Activated CD4-positive, alpha-beta memory T cell treated with anti-CD3 and anti-CD28 coated beads for 36 hours (primary cell): Measurements from ENCODE around the gene NCOR2. TPM values are rescaled to one million over a fixed set of nuclear protein-coding genes. Genes with fewer than 3 reads are reported as not detected.
"Not testable (repeated sequence)": the region's sequence is repeated elsewhere in the genome, so short reads cannot be mapped to it uniquely, and the experiment has no call there.

Experiments
- CTCF ChIA-PET: fragments of 350-600 bp; sonication (Branson Sonifier 250); formaldehyde crosslinking; loops from one replicate; lab custom pipeline; 2021; ENCODE audit warnings: antibody characterized with exemption, inconsistent platforms; lab: Charles Lee
- POLR2A ChIA-PET: fragments of 350-600 bp; sonication (Branson Sonifier 250); formaldehyde crosslinking; loops from one replicate; lab custom pipeline; 2021; ENCODE audit warnings: antibody characterized with exemption; lab: Charles Lee
- DNase-seq: peaks from one replicate; pipeline ENCODE4 v3.0.0-alpha.2; 2020
- H3K27ac Mint-ChIP-seq: one replicate; pipeline ENCODE4 v1.8.0; 2021; ENCODE audit warnings: mixed read lengths
- H3K27me3 Mint-ChIP-seq: one replicate; pipeline ENCODE4 v1.8.0; 2021; ENCODE audit warnings: mixed read lengths
- H3K36me3 Mint-ChIP-seq: one replicate; pipeline ENCODE4 v1.8.0; 2021; ENCODE audit warnings: mixed read lengths
- H3K4me1 Mint-ChIP-seq: one replicate; pipeline ENCODE4 v1.8.0; 2021; ENCODE audit warnings: low read depth, mixed read lengths
- H3K4me3 Mint-ChIP-seq: one replicate; pipeline ENCODE4 v1.8.0; 2021; ENCODE audit warnings: mild to moderate bottlenecking, mixed read lengths
- H3K9me3 Mint-ChIP-seq: one replicate; pipeline ENCODE4 v1.8.0; 2021; ENCODE audit warnings: mixed read lengths
- intact Hi-C: fragments of 100-400 bp; cut with micrococcal nuclease; formaldehyde crosslinking; loops from one replicate; pipeline ENCODE4 v1.15.1; 2023
- total RNA-seq, 2 experiments: library from RNA; stranded (reverse); gene quantifications; one replicate each; pipeline ENCODE4 v1.2.3, GENCODE V29; 2021

The NCOR2 gene
- total RNA-seq, 2 experiments from 2014 or later = 86.1 to 86.9 TPM

GRCh38 chr12:124594851-124595250, 27.4 kb upstream of the NCOR2 start:
- DNase-seq = no peak
- Mint-ChIP-seq H3K27me3 (peaks cover 22% of the 10 kb centered on the region), H3K4me1 (peaks cover 10% of the 10 kb centered on the region), H3K36me3 (no peaks in the 10 kb centered on the region), H3K4me3 (no peak overlapping the region), H3K9me3 (peaks cover 8% of the 10 kb centered on the region), H3K27ac (no peak overlapping the region)
- intact Hi-C loops = no loop called here
- POLR2A ChIA-PET = no interaction called here
- CTCF ChIA-PET = no interaction called here

DNA sequence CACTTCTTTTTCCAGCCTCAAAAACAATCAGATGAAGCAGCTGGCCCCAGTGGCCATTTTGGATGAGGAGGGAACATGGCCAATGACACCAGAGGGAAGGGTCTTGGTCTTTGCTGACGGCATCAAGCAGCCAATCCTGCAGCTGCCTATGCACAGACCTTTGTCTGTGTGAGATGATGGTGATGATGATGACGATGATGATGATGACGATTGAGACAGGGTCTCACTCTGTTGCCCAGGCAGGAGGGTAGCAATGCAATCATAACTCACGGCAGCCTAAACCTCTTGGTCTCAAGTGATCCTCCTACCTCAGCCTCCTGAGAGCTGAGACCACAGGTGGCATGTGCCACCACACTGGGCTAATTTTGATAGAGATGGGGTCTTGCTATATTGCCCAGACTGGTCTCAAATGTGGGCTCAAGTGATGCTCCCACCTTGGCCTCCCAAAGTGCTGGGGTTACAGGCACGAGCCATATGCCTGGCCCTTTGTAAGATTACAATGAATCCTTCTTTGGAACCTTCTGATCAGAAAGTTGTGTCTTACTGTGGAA, 26.5 kb upstream of the NCOR2 start:
- no peak for DNase-seq
- intact Hi-C loops = no loop called here
- peaks cover 21% of the 10 kb centered on the region for H3K27me3 Mint-ChIP-seq
- H3K36me3 Mint-ChIP-seq = no peaks in the 10 kb centered on the region
- no peak overlapping the region for H3K4me3 Mint-ChIP-seq
- peaks cover 11% of the 10 kb centered on the region for H3K4me1 Mint-ChIP-seq
- peaks cover 5% of the 10 kb centered on the region for H3K9me3 Mint-ChIP-seq
- CTCF ChIA-PET = no interaction called here
- no peak overlapping the region for H3K27ac Mint-ChIP-seq
- POLR2A ChIA-PET = no interaction called here

DNA sequence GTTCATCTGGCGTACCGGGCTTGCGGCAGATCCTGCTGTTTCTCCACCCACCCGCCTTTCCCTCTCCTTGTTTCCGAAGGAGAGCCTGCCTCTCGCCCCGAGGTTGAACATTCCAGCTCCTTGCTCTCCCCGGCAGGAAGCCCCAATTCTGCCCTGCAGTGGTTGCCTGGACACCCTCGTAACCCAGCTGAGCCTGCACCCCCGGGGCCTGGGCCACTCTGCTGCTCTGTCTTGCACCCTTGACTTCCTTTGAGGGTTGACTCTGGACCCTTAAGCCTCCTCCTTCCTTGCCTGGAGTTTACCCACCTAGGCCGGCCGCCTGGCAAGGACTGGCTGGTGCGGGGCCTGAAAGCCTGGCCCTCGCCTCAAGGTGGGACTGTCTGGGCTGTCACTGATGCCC, 25.8 kb upstream of the NCOR2 start:
- intact Hi-C loops = no loop called here
- no peak for DNase-seq
- H3K27ac Mint-ChIP-seq = no peak overlapping the region
- peaks cover 21% of the 10 kb centered on the region for H3K27me3 Mint-ChIP-seq
- no peaks in the 10 kb centered on the region for H3K36me3 Mint-ChIP-seq
- H3K4me1 Mint-ChIP-seq = peaks cover 12% of the 10 kb centered on the region
- ChIA-PET POLR2A (no interaction called here), CTCF (no interaction called here)
- peaks cover 5% of the 10 kb centered on the region for H3K9me3 Mint-ChIP-seq
- H3K4me3 Mint-ChIP-seq = no peak overlapping the region

- Mint-ChIP-seq H3K4me3 (no peak overlapping the region), H3K9me3 (peaks cover 5% of the 10 kb centered on the region), H3K36me3 (no peaks in the 10 kb centered on the region), H3K27me3 (peaks cover 19% of the 10 kb centered on the region), H3K27ac (no peak overlapping the region), H3K4me1 (peaks cover 12% of the 10 kb centered on the region)
- intact Hi-C loops = no loop called here
- POLR2A ChIA-PET = no interaction called here
- CTCF ChIA-PET = no interaction called here
- DNase-seq = no peak
Observed at GRCh38 chr12:124592481-124593160, 25.2 kb upstream of the NCOR2 start.

GRCh38 chr12:124592050-124592449, 24.6 kb upstream of the NCOR2 start:
- ChIA-PET CTCF (no interaction called here), POLR2A (no interaction called here)
- Mint-ChIP-seq H3K4me3 (no peak overlapping the region), H3K9me3 (peaks cover 5% of the 10 kb centered on the region), H3K4me1 (peaks cover 12% of the 10 kb centered on the region), H3K27me3 (peaks cover 15% of the 10 kb centered on the region), H3K36me3 (no peaks in the 10 kb centered on the region), H3K27ac (no peak overlapping the region)
- DNase-seq = no peak
- intact Hi-C loops = no loop called here

DNA sequence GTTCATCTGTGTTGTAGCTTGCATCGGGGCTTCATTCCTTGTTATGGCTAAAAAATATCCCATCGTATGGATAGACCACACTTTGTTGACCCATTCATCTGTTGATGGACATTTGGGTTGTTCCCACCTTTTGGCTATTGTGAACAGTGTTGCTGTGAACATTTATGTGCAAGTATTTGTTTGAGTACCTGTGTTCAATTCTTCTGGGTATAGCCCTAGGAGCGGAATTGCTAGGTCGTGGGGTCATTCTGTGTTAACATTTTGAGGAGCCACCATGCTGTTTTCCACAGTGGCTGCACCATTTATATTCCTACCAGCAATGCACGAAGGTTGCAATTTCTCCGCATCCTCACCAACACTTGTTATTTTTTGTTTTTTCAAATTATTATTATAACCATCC, 23.0 kb upstream of the NCOR2 start:
- peaks cover 5% of the 10 kb centered on the region for H3K9me3 Mint-ChIP-seq
- ChIA-PET POLR2A (interaction anchor here (0.6 kb wide), 1 partner anchor 30 kb away, joined by 3 read pairs; no protein-coding TSS in a partner anchor), CTCF (no interaction called here)
- DNase-seq = no peak
- H3K4me3 Mint-ChIP-seq = no peak overlapping the region
- H3K27ac Mint-ChIP-seq = no peak overlapping the region
- intact Hi-C loops = no loop called here
- H3K36me3 Mint-ChIP-seq = no peaks in the 10 kb centered on the region
- peaks cover 12% of the 10 kb centered on the region for H3K4me1 Mint-ChIP-seq
- H3K27me3 Mint-ChIP-seq = peaks cover 9% of the 10 kb centered on the region

DNA sequence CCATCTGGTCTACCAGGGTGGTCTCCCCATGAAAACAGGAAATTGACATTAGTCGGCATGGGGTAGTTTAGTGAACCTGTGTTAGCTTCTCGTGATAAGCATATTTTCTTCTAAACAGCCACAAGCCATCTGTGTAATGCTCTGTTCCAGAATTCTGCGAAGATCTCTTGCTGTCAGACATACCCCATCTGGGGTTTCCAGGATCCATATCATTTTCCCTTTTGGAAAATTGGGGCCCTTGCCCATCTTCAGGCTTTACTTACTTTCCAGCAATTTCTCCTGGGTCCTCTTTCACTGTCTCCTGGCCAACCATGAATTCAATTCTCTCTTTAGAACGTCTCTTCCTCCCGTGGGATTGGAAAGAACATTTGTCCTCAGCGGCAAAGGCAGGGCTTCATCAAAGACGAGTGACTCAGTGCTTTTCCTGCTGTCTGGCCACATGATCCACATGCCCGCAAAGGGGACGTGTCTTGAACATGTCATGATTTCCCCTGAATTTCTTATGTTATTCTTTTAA, 21.4 kb upstream of the NCOR2 start:
- peaks cover 12% of the 10 kb centered on the region for H3K4me1 Mint-ChIP-seq
- DNase-seq = peak; percentile 60
- peaks cover 9% of the 10 kb centered on the region for H3K27me3 Mint-ChIP-seq
- CTCF ChIA-PET = no interaction called here
- POLR2A ChIA-PET = no interaction called here
- H3K9me3 Mint-ChIP-seq = peaks cover 5% of the 10 kb centered on the region
- H3K4me3 Mint-ChIP-seq = no peak overlapping the region
- H3K36me3 Mint-ChIP-seq = no peaks in the 10 kb centered on the region
- intact Hi-C loops = no loop called here
- no peak overlapping the region for H3K27ac Mint-ChIP-seq

- Mint-ChIP-seq H3K4me1 (peaks cover 12% of the 10 kb centered on the region), H3K4me3 (no peak overlapping the region), H3K36me3 (no peaks in the 10 kb centered on the region), H3K27me3 (peaks cover 6% of the 10 kb centered on the region), H3K9me3 (peaks cover 5% of the 10 kb centered on the region), H3K27ac (no peak overlapping the region)
- no peak for DNase-seq
- ChIA-PET POLR2A (no interaction called here), CTCF (interaction anchor here (0.9 kb wide), 1 partner anchor 178 kb away, joined by 4 read pairs; no protein-coding TSS in a partner anchor)
- intact Hi-C loops = no loop called here
Observed at GRCh38 chr12:124588018-124588634, 20.7 kb upstream of the NCOR2 start.

DNA sequence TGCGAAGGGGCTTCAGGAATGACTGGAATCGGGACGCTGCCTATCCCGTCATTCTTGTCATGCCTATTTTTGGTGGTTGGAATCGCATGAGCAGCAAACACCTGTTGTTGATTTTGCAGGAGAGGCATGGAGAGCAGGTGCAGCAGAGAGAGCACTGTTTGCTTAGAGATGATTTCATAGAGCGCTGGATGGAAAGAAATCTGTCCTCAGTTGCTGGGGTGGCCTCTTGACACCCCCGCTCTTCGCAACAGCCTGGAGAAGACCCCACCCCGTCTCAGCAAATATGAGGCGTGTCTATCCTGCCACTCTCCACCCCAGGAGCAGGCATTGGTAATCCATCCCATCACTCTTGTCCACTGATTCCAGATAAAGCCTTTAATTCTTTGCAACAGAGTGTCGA, 19.3 kb upstream of the NCOR2 start:
- ChIA-PET POLR2A (no interaction called here), CTCF (no interaction called here)
- no peaks in the 10 kb centered on the region for H3K36me3 Mint-ChIP-seq
- H3K9me3 Mint-ChIP-seq = peaks cover 5% of the 10 kb centered on the region
- peaks cover 12% of the 10 kb centered on the region for H3K4me1 Mint-ChIP-seq
- H3K27me3 Mint-ChIP-seq = peaks cover 4% of the 10 kb centered on the region
- H3K4me3 Mint-ChIP-seq = no peak overlapping the region
- intact Hi-C loops = no loop called here
- DNase-seq = no peak
- H3K27ac Mint-ChIP-seq = no peak overlapping the region

DNA sequence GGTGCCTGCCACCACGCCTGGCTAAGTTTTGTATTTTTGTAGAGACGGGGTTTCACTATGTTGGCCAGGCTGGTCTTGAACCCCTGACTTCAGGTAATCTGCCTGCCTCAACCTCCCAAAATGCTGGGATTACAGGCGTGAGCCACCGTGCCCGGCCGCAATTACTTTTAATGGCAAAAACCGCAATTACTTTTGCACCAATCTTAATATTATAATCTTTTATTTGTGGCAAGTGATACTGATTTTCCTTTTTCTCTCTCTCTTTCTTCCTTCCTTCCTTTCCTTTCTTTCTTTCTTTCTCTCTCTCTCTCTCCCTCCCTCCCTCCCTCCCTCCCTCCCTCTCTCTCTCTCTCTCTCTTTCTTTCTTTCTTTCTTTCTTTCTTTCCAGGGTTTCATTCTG, 17.1 kb upstream of the NCOR2 start:
- H3K27me3 Mint-ChIP-seq, intact Hi-C loops, H3K9me3 Mint-ChIP-seq, H3K27ac Mint-ChIP-seq, H3K36me3 Mint-ChIP-seq, DNase-seq, H3K4me3 Mint-ChIP-seq, POLR2A ChIA-PET: not testable (repeated sequence)
- CTCF ChIA-PET = interaction anchor here (0.6 kb wide), 1 partner anchor 552 kb away, joined by 3 read pairs; no protein-coding TSS in a partner anchor
- H3K4me1 Mint-ChIP-seq = peaks cover 11% of the 10 kb centered on the region

- CTCF ChIA-PET = interaction anchor here (0.6 kb wide), 1 partner anchor 551 kb away, joined by 3 read pairs; no protein-coding TSS in a partner anchor
- H3K4me3 Mint-ChIP-seq = no peak overlapping the region
- H3K27ac Mint-ChIP-seq = no peak overlapping the region
- no peaks in the 10 kb centered on the region for H3K27me3 Mint-ChIP-seq
- H3K36me3 Mint-ChIP-seq = peaks cover 3% of the 10 kb centered on the region
- POLR2A ChIA-PET = no interaction called here
- no peak for DNase-seq
- peaks cover 4% of the 10 kb centered on the region for H3K4me1 Mint-ChIP-seq
- peaks cover 5% of the 10 kb centered on the region for H3K9me3 Mint-ChIP-seq
- intact Hi-C loops = no loop called here
Observed at GRCh38 chr12:124583854-124584253, 16.4 kb upstream of the NCOR2 start.

- H3K9me3 Mint-ChIP-seq = peaks cover 5% of the 10 kb centered on the region
- CTCF ChIA-PET = no interaction called here
- POLR2A ChIA-PET = no interaction called here
Observed at GRCh38 chr12:124582108-124582424, 14.7 kb upstream of the NCOR2 start.

More at GRCh38 chr12:124582108-124582424, 14.7 kb upstream of the NCOR2 start:
- no peaks in the 10 kb centered on the region for H3K27me3 Mint-ChIP-seq
- H3K36me3 Mint-ChIP-seq = peaks cover 3% of the 10 kb centered on the region
- intact Hi-C loops = no loop called here
- H3K4me3 Mint-ChIP-seq = no peak overlapping the region
- no peak for DNase-seq
- no peaks in the 10 kb centered on the region for H3K4me1 Mint-ChIP-seq
- H3K27ac Mint-ChIP-seq = no peak overlapping the region
